H1 (cell line): ENCODE data around the gene WWC1. TPM values are rescaled to one million over a fixed set of nuclear protein-coding genes. Genes with fewer than 3 reads are reported as not detected.
A peak's percentile ranks its signal among the peaks of the same experiment; 100 is the strongest.

Experiments used
- ATF2 ChIP-seq: IDR thresholded peaks from 2 replicates; pipeline ENCODE4 v1.6.1; 2012; ENCODE audit warnings: low read length, inconsistent platforms
- BACH1 ChIP-seq: IDR thresholded peaks from 2 replicates; pipeline ENCODE4 v1.6.1; 2012; ENCODE audit warnings: low read length, improper control_type of control experiment
- CHD7 ChIP-seq: fragments of 300-600 bp; sonication (generic); IDR thresholded peaks from 2 replicates; pipeline ENCODE4 v1.7.1; 2012; ENCODE audit warnings: low read length, moderate library complexity, mild to moderate bottlenecking, inconsistent platforms; ENCODE audit not compliant: insufficient replicate concordance
- TBP ChIP-seq: IDR thresholded peaks from 2 replicates; pipeline ENCODE4 v1.6.1; 2011; ENCODE audit warnings: low read depth, low read length, improper control_type of control experiment
- polyA plus RNA-seq, 7 experiments: library from polyadenylated mRNA; depleted of rRNA in 3 of 7; stranded (reverse) in 5 of 7; unstranded in 2 of 7; fragments of >200 nt in 5 of 7; fragments of 200-250 nt in 2 of 7; gene quantifications; 1 replicate in 5 of 7; 2 replicates in 1 of 7; 4 replicates in 1 of 7; pipeline versions ENCODE4 v1.2.1 to v1.2.3, GENCODE V29; 2011 to 2013; ENCODE audit warnings: missing spikeins in 2 of 7, mixed read lengths in 2 of 7
- total RNA-seq: library from RNA; stranded (reverse); fragmentation: NEBNext Ultra II Directional; extraction: Animal tissue kit (Norgen Biotek cat#: 25700); gene quantifications from 2 replicates; pipeline ENCODE4 v1.2.1, GENCODE V29; 2021

WWC1 gene
- total and polyA plus RNA-seq, 2 of the 8 experiments (the other 6 are each of a cell fraction or from before 2014, with no cell fraction given), result 16.4 to 41.1 TPM

GRCh38 chr5:168334695-168335094 is 43.2 kb downstream of the WWC1 start (continued):
- TF ChIP-seq BACH1, result no peak
- TF ChIP-seq TBP, result peak; percentile 46
- no peak for TF ChIP-seq ATF2
- no peak for TF ChIP-seq CHD7
